Prostate gland (tissue), 2 donors: ENCODE data around the gene ENO2.

Source experiments
- POLR2AphosphoS5 ChIP-seq: sonication (generic); formaldehyde crosslinking; IDR thresholded peaks from one replicate; pipeline ENCODE4 v1.6.1; 2017; ENCODE audit warnings: antibody characterized with exemption
- TF ChIP-seq, protein P1 (sequence below), 4 experiments: fragments of 200-600 bp in 2 of 4; fragments of 450-650 bp in 2 of 4; sonication (generic) in 2 of 4; IDR thresholded peaks; 1 replicate in 3 of 4; 2 replicates in 1 of 4; pipeline ENCODE4 v1.5.1; 2016 to 2019; ENCODE audit warnings: antibody characterized with exemption in 4 of 4, mild to moderate bottlenecking in 2 of 4, moderate library complexity in 2 of 4

DNA sequence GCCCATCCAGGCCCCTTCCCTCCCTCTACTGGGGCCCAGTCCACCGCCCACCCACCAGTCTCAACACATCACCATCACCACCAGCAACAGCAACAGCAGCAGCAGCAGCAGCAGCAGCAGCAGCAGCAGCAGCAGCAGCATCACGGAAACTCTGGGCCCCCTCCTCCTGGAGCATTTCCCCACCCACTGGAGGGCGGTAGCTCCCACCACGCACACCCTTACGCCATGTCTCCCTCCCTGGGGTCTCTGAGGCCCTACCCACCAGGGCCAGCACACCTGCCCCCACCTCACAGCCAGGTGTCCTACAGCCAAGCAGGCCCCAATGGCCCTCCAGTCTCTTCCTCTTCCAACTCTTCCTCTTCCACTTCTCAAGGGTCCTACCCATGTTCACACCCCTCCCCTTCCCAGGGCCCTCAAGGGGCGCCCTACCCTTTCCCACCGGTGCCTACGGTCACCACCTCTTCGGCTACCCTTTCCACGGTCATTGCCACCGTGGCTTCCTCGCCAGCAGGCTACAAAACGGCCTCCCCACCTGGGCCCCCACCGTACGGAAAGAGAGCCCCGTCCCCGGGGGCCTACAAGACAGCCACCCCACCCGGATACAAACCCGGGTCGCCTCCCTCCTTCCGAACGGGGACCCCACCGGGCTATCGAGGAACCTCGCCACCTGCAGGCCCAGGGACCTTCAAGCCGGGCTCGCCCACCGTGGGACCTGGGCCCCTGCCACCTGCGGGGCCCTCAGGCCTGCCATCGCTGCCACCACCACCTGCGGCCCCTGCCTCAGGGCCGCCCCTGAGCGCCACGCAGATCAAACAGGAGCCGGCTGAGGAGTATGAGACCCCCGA is 22.5 kb downstream of the ENO2 start:
- no peak for TF ChIP-seq POLR2AphosphoS5
- TF ChIP-seq, protein P1, sequence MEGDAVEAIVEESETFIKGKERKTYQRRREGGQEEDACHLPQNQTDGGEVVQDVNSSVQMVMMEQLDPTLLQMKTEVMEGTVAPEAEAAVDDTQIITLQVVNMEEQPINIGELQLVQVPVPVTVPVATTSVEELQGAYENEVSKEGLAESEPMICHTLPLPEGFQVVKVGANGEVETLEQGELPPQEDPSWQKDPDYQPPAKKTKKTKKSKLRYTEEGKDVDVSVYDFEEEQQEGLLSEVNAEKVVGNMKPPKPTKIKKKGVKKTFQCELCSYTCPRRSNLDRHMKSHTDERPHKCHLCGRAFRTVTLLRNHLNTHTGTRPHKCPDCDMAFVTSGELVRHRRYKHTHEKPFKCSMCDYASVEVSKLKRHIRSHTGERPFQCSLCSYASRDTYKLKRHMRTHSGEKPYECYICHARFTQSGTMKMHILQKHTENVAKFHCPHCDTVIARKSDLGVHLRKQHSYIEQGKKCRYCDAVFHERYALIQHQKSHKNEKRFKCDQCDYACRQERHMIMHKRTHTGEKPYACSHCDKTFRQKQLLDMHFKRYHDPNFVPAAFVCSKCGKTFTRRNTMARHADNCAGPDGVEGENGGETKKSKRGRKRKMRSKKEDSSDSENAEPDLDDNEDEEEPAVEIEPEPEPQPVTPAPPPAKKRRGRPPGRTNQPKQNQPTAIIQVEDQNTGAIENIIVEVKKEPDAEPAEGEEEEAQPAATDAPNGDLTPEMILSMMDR (IDR thresholded peaks at IDR 0.05), result no peak
